Muscle layer of colon (tissue), 2 donors: ENCODE results near the gene MYEOV.

Source experiments
- H3K27ac ChIP-seq: one replicate; pipeline ENCODE4 v1.7.0; 2013; ENCODE audit warnings: low read depth, mild to moderate bottlenecking, low read length, moderate library complexity
- H3K27me3 ChIP-seq, 2 donors: one replicate each; pipeline ENCODE4 v1.7.0; 2013; ENCODE audit warnings: low read length in 2 of 2, mild to moderate bottlenecking in 2 of 2; ENCODE audit not compliant: insufficient read depth in 2 of 2, control insufficient read depth in 1 of 2
- H3K36me3 ChIP-seq: one replicate; pipeline ENCODE4 v1.7.0; 2013; ENCODE audit warnings: mild to moderate bottlenecking, low read length; ENCODE audit not compliant: insufficient read depth
- H3K4me1 ChIP-seq: one replicate; pipeline ENCODE4 v1.7.0; 2013; ENCODE audit warnings: mild to moderate bottlenecking, low read length; ENCODE audit not compliant: insufficient read depth
- H3K4me3 ChIP-seq, 2 donors: one replicate each; pipeline ENCODE4 v1.7.0; 2013; ENCODE audit warnings: low read length in 2 of 2, low read depth in 1 of 2, mild to moderate bottlenecking in 1 of 2, moderate library complexity in 1 of 2
- H3K9ac ChIP-seq: one replicate; pipeline ENCODE4 v1.7.0; 2013; ENCODE audit warnings: low read length
- H3K9me3 ChIP-seq: one replicate; pipeline ENCODE4 v1.7.0; 2013; ENCODE audit warnings: mild to moderate bottlenecking, low read length
- donor health status: abdominal sarcoma.
- donor health status: Adenocarcinoma of cecum.

The MYEOV gene

GRCh38 chr11:69268911-69269310 is 25.0 kb upstream of the MYEOV start:
- no peaks in the 10 kb centered on the region for H3K9me3 ChIP-seq
- H3K4me1 ChIP-seq, result no peaks in the 10 kb centered on the region
- no peak overlapping the region for H3K4me3 ChIP-seq
- no peaks in the 10 kb centered on the region for H3K36me3 ChIP-seq
- no peak overlapping the region for H3K9ac ChIP-seq
- no peaks in the 10 kb centered on the region for H3K27me3 ChIP-seq
- no peak overlapping the region for H3K27ac ChIP-seq

GRCh38 chr11:69269388-69269787 is 24.6 kb upstream of the MYEOV start:
- no peaks in the 10 kb centered on the region for H3K36me3 ChIP-seq
- no peak overlapping the region for H3K4me3 ChIP-seq
- no peak overlapping the region for H3K9ac ChIP-seq
- H3K27ac ChIP-seq, result no peak overlapping the region
- H3K9me3 ChIP-seq, result no peaks in the 10 kb centered on the region
- H3K27me3 ChIP-seq, result no peaks in the 10 kb centered on the region
- H3K4me1 ChIP-seq, result no peaks in the 10 kb centered on the region

- Histone ChIP-seq H3K4me1 (no peaks in the 10 kb centered on the region), H3K9ac (no peak overlapping the region), H3K4me3 (no peak overlapping the region)
These were observed 23.8 kb upstream of the MYEOV start for GRCh38 chr11:69269926-69270697.

GRCh38 chr11:69270941-69271340 is 23.0 kb upstream of the MYEOV start:
- H3K9ac ChIP-seq, result no peak overlapping the region
- H3K27me3 ChIP-seq, result no peaks in the 10 kb centered on the region
- no peaks in the 10 kb centered on the region for H3K4me1 ChIP-seq
- H3K27ac ChIP-seq, result no peak overlapping the region
- no peaks in the 10 kb centered on the region for H3K36me3 ChIP-seq
- H3K9me3 ChIP-seq, result no peaks in the 10 kb centered on the region
- no peak overlapping the region for H3K4me3 ChIP-seq

More at GRCh38 chr11:69269926-69270697, 23.8 kb upstream of the MYEOV start:
- H3K27me3 ChIP-seq, result no peaks in the 10 kb centered on the region
- H3K36me3 ChIP-seq, result no peaks in the 10 kb centered on the region
- no peaks in the 10 kb centered on the region for H3K9me3 ChIP-seq
- no peak overlapping the region for H3K27ac ChIP-seq

- no peaks in the 10 kb centered on the region for H3K4me1 ChIP-seq
- no peaks in the 10 kb centered on the region for H3K27me3 ChIP-seq
- no peaks in the 10 kb centered on the region for H3K36me3 ChIP-seq
- H3K9me3 ChIP-seq, result no peaks in the 10 kb centered on the region
- H3K9ac ChIP-seq, result no peak overlapping the region
- no peak overlapping the region for H3K27ac ChIP-seq
- H3K4me3 ChIP-seq, result no peak overlapping the region
These were observed 21.9 kb upstream of the MYEOV start for GRCh38 chr11:69272055-69272454.

- H3K27me3 ChIP-seq, result no peaks in the 10 kb centered on the region
- no peak overlapping the region for H3K4me3 ChIP-seq
- H3K36me3 ChIP-seq, result no peaks in the 10 kb centered on the region
- H3K4me1 ChIP-seq, result no peaks in the 10 kb centered on the region
- no peak overlapping the region for H3K27ac ChIP-seq
- H3K9me3 ChIP-seq, result no peaks in the 10 kb centered on the region
- no peak overlapping the region for H3K9ac ChIP-seq
These were observed 21.0 kb upstream of the MYEOV start for GRCh38 chr11:69272831-69273485.

GRCh38 chr11:69273571-69273970 is 20.4 kb upstream of the MYEOV start:
- H3K36me3 ChIP-seq, result no peaks in the 10 kb centered on the region
- H3K9ac ChIP-seq, result no peak overlapping the region
- H3K4me1 ChIP-seq, result no peaks in the 10 kb centered on the region
- H3K4me3 ChIP-seq, result no peak overlapping the region
- H3K27me3 ChIP-seq, result no peaks in the 10 kb centered on the region
- no peaks in the 10 kb centered on the region for H3K9me3 ChIP-seq
- no peak overlapping the region for H3K27ac ChIP-seq

GRCh38 chr11:69274531-69275016 is 19.4 kb upstream of the MYEOV start:
- Histone ChIP-seq H3K4me3 (no peak overlapping the region), H3K27me3 (no peaks in the 10 kb centered on the region), H3K4me1 (no peaks in the 10 kb centered on the region), H3K9ac (no peak overlapping the region), H3K27ac (no peak overlapping the region), H3K36me3 (no peaks in the 10 kb centered on the region), H3K9me3 (no peaks in the 10 kb centered on the region)

- Histone ChIP-seq H3K9me3 (no peaks in the 10 kb centered on the region), H3K4me3 (no peak overlapping the region), H3K4me1 (no peaks in the 10 kb centered on the region), H3K27ac (no peak overlapping the region), H3K36me3 (no peaks in the 10 kb centered on the region), H3K9ac (no peak overlapping the region), H3K27me3 (no peaks in the 10 kb centered on the region)
These were observed 18.8 kb upstream of the MYEOV start for GRCh38 chr11:69275178-69275577.

GRCh38 chr11:69276165-69276564 is 17.8 kb upstream of the MYEOV start:
- Histone ChIP-seq H3K4me1 (no peaks in the 10 kb centered on the region), H3K36me3 (no peaks in the 10 kb centered on the region), H3K27me3 (no peaks in the 10 kb centered on the region), H3K9ac (no peak overlapping the region), H3K27ac (no peak overlapping the region), H3K9me3 (no peaks in the 10 kb centered on the region), H3K4me3 (no peak overlapping the region)

- Histone ChIP-seq H3K4me1 (no peaks in the 10 kb centered on the region), H3K27me3 (no peaks in the 10 kb centered on the region), H3K9me3 (no peaks in the 10 kb centered on the region), H3K27ac (no peak overlapping the region), H3K36me3 (no peaks in the 10 kb centered on the region), H3K9ac (no peak overlapping the region), H3K4me3 (no peak overlapping the region)
These were observed 16.7 kb upstream of the MYEOV start for GRCh38 chr11:69277074-69277809.
